GM12891 (cell line): ENCODE data around the gene ANXA9.
A peak's percentile ranks its signal among the peaks of the same experiment; 100 is the strongest.

Experiments
- DNase-seq: peaks from one replicate; pipeline ENCODE4 v3.0.0; 2011; ENCODE audit warnings: low spot score; ENCODE audit not compliant: insufficient read length
- FAIRE-seq: peaks from 2 replicates; lab custom pipeline; 2011; peaks lifted over from hg19 to GRCh38; lab: Jason Lieb, UNC
- PAX5 ChIP-seq: IDR thresholded peaks from 2 replicates; pipeline ENCODE4 v1.6.1; 2011; ENCODE audit warnings: low read length, moderate library complexity, mild to moderate bottlenecking; ENCODE audit not compliant: insufficient read depth, severe bottlenecking
- POLR2A ChIP-seq: IDR thresholded peaks from 2 replicates; pipeline ENCODE4 v1.6.1; 2011; ENCODE audit warnings: low read depth, low read length, control low read depth
- POLR2AphosphoS5 ChIP-seq: IDR thresholded peaks from 2 replicates; pipeline ENCODE4 v1.6.1; 2011; ENCODE audit warnings: low read depth, low read length, control low read depth
- POU2F2 ChIP-seq: IDR thresholded peaks from 2 replicates; pipeline ENCODE4 v1.6.1; 2011; ENCODE audit warnings: low read depth, mild to moderate bottlenecking, control low read depth, low read length, moderate library complexity
- SPI1 ChIP-seq: IDR thresholded peaks from 2 replicates; pipeline ENCODE4 v1.6.1; 2011; ENCODE audit warnings: low read depth, low read length, control low read depth
- TAF1 ChIP-seq: IDR thresholded peaks from 2 replicates; pipeline ENCODE4 v1.6.1; 2011; ENCODE audit warnings: low read depth, low read length, control low read depth

Gene ANXA9

DNA sequence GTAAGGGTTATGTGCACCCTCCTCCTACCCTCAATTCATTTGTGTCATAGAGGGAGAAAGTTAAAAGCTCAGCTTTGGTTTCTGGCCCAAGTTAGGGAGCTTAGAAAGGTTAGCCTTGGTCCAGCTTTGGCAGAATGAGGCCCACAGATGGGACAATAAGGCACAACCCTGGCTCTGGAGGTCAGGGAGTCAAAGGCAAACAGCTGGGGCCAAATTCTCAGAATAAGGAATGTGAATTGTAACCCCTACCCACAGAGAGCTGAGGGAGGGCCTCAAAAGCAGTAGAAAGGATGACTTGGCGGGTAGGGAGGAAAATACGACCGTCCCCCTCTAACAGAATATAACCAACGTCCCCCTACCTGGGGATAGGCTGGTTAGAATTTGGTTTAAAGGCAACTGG is 16.5 kb upstream of the ANXA9 start:
- DNase-seq (no peak), FAIRE-seq (no peak)
- TF ChIP-seq SPI1 (no peak), POLR2A (no peak), PAX5 (no peak), POLR2AphosphoS5 (no peak), TAF1 (no peak), POU2F2 (no peak)

DNA sequence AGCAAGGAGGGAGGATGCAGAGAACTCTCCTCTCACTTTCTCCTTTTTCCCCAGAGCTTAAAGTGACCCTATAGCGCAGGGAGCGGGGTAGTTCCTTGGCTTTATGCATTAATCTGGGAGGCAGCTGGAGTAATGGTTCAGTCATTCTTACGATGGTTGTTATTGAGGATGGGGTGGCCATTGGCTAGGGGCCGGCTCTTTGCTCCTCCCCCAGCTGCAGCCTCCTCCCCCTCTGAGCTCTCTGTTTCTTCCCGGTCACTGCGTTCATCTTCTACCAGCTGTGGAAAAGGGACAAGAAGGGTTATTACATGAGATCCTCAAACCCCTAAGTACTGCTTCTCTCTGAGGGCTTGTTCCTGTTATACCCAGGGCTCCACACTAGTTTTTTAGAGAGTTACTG is 16.1 kb upstream of the ANXA9 start:
- FAIRE-seq, result no peak
- TF ChIP-seq POU2F2, result no peak
- no peak for TF ChIP-seq TAF1
- no peak for TF ChIP-seq PAX5
- TF ChIP-seq POLR2AphosphoS5, result no peak
- TF ChIP-seq SPI1, result no peak
- no peak for TF ChIP-seq POLR2A
- DNase-seq, result no peak

DNA sequence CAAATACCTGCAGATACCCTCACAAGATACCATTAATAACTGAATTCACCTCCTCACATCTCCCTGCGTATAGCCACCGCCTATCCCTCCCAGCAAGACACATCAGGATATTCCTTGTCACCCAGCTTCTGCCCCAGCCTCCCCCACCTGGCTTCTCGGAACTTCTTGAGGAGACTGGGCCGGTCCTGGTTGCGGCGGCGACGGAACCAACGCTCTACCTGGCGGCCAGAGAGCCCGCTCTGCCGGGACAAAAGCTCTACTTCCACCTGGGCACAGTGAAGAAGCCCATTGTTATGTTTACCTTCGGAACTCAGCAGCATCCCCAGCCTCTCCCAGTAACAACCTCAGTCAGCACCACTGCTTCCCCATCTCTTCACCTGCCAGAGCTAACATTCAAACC is 14.2 kb upstream of the ANXA9 start:
- TF ChIP-seq POU2F2, result no peak
- no peak for TF ChIP-seq PAX5
- no peak for TF ChIP-seq TAF1
- TF ChIP-seq SPI1, result no peak
- TF ChIP-seq POLR2AphosphoS5, result no peak
- no peak for TF ChIP-seq POLR2A
- FAIRE-seq (no peak), DNase-seq (no peak)

DNA sequence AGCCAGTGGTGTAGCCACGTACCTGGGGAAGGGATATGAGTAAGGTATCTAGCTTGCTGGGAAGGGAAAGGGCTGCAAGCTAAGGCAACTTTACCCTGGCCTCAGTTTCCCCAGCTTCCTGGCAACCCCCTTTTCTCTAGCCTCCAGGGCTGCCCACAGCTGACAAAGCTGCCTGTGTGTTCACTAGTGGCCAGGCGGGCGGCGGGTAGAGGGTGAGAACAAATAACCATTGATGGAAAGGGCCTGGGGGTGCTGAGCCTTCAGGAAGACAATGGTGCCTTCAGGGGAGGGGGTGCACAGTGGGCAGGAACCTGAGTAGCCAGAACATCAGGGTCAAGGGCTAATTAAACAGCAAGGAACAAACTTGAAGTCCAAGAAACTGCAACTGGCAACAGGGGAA is 13.6 kb upstream of the ANXA9 start:
- FAIRE-seq (no peak), DNase-seq (no peak)
- TF ChIP-seq POLR2A (no peak), POU2F2 (no peak), TAF1 (no peak), PAX5 (no peak), POLR2AphosphoS5 (no peak), SPI1 (no peak)

DNA sequence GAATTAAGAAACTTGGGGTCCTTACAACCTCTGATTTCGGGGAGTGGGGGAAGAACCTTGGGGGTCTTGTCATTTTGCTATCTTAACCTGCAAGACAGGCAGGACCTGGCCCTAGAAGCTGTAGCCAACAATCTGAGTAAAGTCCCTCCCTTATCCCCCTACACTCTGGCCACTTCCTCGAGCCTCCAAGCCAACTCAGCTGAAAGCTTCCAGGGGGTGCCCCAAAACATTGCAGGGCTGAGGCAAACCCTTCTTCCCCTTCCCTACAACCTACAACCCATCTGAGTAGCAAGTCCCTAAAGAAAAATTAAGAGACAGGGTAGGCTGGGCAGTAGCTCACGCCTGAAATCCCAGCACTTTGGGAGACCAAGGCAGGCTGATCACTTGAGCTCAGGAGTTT is 12.5 kb upstream of the ANXA9 start:
- TF ChIP-seq PAX5, result no peak
- TF ChIP-seq SPI1, result no peak
- no peak for TF ChIP-seq TAF1
- no peak for TF ChIP-seq POU2F2
- TF ChIP-seq POLR2AphosphoS5, result no peak
- FAIRE-seq, result no peak
- no peak for DNase-seq

DNA sequence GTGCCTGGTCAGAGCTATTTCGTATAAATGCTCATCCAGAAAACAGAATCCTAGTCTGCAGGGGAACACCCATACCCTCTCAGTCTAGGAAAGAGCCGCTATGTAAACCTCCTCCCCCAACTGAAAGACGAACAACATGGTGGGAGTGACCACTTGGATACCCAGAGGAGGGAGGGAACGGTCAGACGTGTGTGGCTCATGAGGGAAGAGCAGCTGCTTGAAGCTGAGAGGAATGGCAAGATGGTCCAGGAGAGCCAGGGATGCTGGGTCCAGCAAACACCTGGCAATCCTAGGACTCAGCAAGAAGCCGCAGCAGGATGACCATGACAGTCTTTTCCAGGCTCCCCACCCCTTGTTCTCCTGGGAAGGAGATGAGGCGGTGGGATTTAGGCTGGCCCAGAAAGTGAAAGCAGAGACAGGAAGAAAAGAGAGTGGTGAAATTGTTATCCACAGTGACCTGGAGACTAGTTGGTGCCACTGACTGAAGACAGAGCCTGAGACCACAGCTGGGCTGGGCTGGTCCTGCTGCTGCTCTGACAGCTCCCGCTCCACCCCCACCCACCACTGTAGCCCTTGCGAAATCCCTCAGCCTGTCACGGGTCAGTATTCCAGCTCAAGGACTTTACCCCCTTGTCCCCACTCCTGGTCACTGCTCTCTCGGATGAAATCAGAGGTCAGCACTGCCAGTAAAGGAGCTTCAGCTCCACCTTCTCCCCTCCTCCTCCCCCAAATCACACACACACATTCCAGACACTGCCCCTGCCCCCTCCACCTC is 11.1 kb upstream of the ANXA9 start:
- DNase-seq, result no peak
- no peak for FAIRE-seq
- TF ChIP-seq SPI1 (no peak), POU2F2 (no peak)

DNA sequence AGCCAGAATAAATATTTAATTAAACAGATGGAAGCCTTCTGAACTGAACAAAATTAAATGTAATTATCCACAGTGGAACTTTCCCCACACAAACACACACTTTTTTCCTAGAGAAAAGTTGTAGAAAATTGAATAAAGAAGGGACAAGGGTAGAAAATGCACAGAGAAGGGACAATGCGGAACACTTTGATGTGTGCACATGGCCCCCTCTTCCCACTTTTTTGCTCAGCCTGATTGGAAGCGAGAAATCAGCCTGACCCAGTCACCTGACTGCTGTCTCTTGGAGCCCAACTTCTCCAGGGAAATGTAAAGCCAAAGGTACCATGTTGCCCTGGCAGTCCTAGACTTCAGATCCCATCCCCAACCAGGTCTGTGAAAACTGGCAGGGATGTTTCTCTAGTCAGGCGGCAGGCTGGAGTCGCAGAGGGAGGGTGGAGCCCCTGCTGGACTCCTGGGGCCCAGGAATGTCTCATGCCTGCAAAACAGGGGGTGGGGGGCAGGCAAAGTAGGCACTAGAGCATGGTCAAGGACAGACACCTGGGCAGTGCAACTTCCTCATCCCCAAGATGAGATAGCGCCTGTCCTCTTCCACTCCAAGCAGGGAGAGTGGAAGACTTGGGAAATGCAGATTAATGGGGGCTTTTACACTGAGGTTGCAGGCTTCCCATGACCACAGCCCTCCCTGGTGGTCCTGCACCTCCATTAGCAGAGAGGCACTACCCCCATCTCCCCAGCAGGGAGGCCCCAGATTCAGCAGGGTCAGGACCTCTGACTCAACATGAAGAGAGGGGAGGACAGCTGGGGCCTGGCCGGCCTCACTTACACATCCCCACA is 10.3 kb upstream of the ANXA9 start:
- DNase-seq, result no peak

DNA sequence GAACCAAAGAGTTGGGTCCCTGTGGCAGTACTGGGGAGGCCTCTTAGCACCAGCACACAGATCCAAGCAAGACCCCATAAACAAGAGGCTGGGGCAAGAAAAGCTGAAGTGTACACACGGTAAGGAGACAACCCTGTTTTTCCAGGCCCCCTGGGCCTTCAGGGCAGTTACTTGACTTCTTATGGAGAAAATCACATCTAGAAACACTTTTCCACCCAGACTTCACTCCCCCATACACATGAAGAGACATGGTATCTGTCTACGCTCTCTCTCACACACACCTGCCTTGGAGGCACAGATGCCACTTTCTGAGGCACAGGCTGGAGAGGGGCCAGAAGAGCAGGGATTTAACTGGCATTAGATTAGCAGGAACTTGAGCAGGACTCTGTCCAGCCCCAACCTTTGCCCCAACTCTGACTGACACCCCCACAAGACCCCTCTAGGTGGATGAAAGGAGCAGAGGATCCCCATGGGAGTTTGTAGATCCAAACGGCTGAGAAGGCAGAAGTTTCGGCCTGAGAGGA is 9.6 kb upstream of the ANXA9 start:
- DNase-seq, result no peak
- TF ChIP-seq PAX5, result no peak
- no peak for TF ChIP-seq POU2F2
- TF ChIP-seq TAF1, result no peak
- no peak for TF ChIP-seq POLR2A
- FAIRE-seq, result no peak

More for the DNA sequence above, 10.3 kb upstream of the ANXA9 start:
- FAIRE-seq, result no peak
- TF ChIP-seq PAX5 (no peak), POU2F2 (no peak), POLR2A (no peak), POLR2AphosphoS5 (no peak), TAF1 (no peak), SPI1 (no peak)

DNA sequence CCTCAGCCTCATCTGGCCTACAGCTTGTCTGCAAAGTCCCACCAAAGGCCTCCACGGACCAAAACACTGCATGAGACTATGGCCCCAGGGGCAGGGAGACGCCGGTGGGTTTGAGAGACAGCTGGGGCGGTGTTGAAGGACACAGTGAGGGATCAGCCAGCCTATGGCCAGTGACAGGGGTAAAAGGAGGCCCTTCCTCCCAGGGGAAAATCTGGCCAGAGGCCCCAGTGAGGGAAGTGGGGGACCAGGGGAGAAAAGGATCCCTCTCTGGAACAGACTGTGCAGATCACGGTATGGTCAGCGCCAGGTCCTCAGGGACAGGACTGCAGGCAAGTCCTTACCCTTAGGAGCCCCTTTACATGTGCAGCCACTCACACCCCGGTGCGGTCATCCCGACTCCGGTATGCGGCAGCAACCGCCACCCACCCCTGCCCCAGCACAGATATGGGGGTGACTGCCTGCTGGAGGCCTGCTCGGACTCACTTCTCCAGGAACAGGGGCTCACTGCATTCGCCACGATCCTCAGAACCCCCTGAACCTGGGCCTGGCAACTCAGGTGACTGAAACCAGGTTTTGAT is 8.7 kb upstream of the ANXA9 start:
- TF ChIP-seq POU2F2 (no peak), SPI1 (no peak)
- peak; percentile 22 for DNase-seq
- no peak for FAIRE-seq
